PC-3 (cell line): ENCODE measurements around the gene WDR7.

Experiments used
- CTCF ChIP-seq: fragments of 300-600 bp; sonication (generic); conservative IDR thresholded peaks from 2 replicates; pipeline ENCODE4 v1.5.1; 2017; ENCODE audit warnings: antibody characterized with exemption, low read depth, mild to moderate bottlenecking, low read length
- EZH2 ChIP-seq: fragments of 300-600 bp; sonication (generic); IDR thresholded peaks from one replicate; pipeline ENCODE4 v1.6.1; 2017; ENCODE audit warnings: antibody characterized with exemption, mild to moderate bottlenecking, low read length; ENCODE audit not compliant: unreplicated experiment
- EZH2phosphoT487 ChIP-seq: fragments of 300-600 bp; sonication (generic); IDR thresholded peaks from 2 replicates; pipeline ENCODE4 v1.6.1; 2018; ENCODE audit warnings: mild to moderate bottlenecking, antibody characterized with exemption, low read length, borderline replicate concordance

- TF ChIP-seq CTCF: no peak
- TF ChIP-seq EZH2: no peak
- TF ChIP-seq EZH2phosphoT487: no peak
Observed at GRCh38 chr18:56676639-56677038, 25.5 kb downstream of the WDR7 start.
